PC-3 (cell line): ENCODE results near the gene PPP1R15A. TPM values are rescaled to one million over a fixed set of nuclear protein-coding genes. Genes with fewer than 3 reads are reported as not detected.
"Not testable (repeated sequence)": the region's sequence is repeated elsewhere in the genome, so short reads cannot be mapped to it uniquely, and the experiment has no call there.

Experiments
- ATAC-seq: fragments of 200-7000 bp; cut with Tn5 transposase; 2 replicates; pipeline ENCODE4 v1.9.1; 2020; ENCODE audit warnings: mild to moderate bottlenecking, moderate library complexity
- BruUV-seq: library from RNA; stranded (reverse); fragments of 400-500 nt; replicated peaks from 2 replicates; lab custom pipeline; 2021; lab: Mats Ljungman, UMichigan
- CTCF ChIA-PET: fragments of 300-600 bp; sonication (Branson Sonifier 250); formaldehyde crosslinking; loops from one replicate; lab custom pipeline; 2022; ENCODE audit warnings: antibody characterized with exemption; lab: Charles Lee
- POLR2A ChIA-PET: fragments of 300-600 bp; sonication (Branson Sonifier 250); formaldehyde crosslinking; loops from one replicate; lab custom pipeline; 2022; ENCODE audit warnings: antibody characterized with exemption; ENCODE audit not compliant: unreplicated experiment; lab: Charles Lee
- DNase-seq: peaks from one replicate; pipeline ENCODE4 v3.0.0-alpha.2; 2015
- H2AFZ ChIP-seq: fragments of 300-600 bp; sonication (generic); 2 replicates; pipeline ENCODE4 v1.6.0; 2016; ENCODE audit warnings: antibody characterized with exemption, low read length
- H3F3A ChIP-seq: fragments of 300-600 bp; sonication (generic); one replicate; pipeline ENCODE4 v1.6.0; 2017; ENCODE audit warnings: antibody characterized with exemption, low read length, control low read depth, mild to moderate bottlenecking; ENCODE audit not compliant: unreplicated experiment
- H3K27ac ChIP-seq: fragments of 300-600 bp; sonication (generic); 2 replicates; pipeline ENCODE4 v1.5.1; 2016; ENCODE audit warnings: mild to moderate bottlenecking, low read length
- H3K27me3 ChIP-seq: fragments of 300-600 bp; sonication (generic); 2 replicates; pipeline ENCODE4 v1.6.1; 2016; ENCODE audit warnings: low read length, mixed read lengths
- H3K36me3 ChIP-seq: fragments of 300-600 bp; sonication (generic); 2 replicates; pipeline ENCODE4 v1.6.1; 2016; ENCODE audit warnings: low read depth, mixed run types, low read length, mixed read lengths
- H3K4me1 ChIP-seq: fragments of 300-600 bp; sonication (generic); 2 replicates; pipeline ENCODE4 v1.5.1; 2016; ENCODE audit warnings: low read length; ENCODE audit not compliant: insufficient read depth
- H3K4me2 ChIP-seq: fragments of 300-600 bp; sonication (generic); 2 replicates; pipeline ENCODE4 v1.6.0; 2016; ENCODE audit warnings: low read length
- H3K4me3 ChIP-seq: fragments of 300-600 bp; sonication (generic); 2 replicates; pipeline ENCODE4 v1.5.1; 2016; ENCODE audit warnings: mild to moderate bottlenecking, low read length, mixed read lengths
- H3K79me2 ChIP-seq: fragments of 300-600 bp; sonication (generic); 2 replicates; pipeline ENCODE4 v1.6.1; 2017; ENCODE audit warnings: low read length, mixed read lengths
- H3K9ac ChIP-seq: fragments of 300-600 bp; sonication (generic); 2 replicates; pipeline ENCODE4 v1.6.0; 2016; ENCODE audit warnings: mild to moderate bottlenecking, low read length
- H3K9me2 ChIP-seq: fragments of 300-600 bp; sonication (generic); replicated peaks from 2 replicates; pipeline ENCODE4 v1.6.1; 2016; ENCODE audit warnings: mixed run types, low read length, mixed read lengths
- H3K9me3 ChIP-seq: fragments of 300-600 bp; sonication (generic); 2 replicates; pipeline ENCODE4 v1.6.1; 2016; ENCODE audit warnings: low read length, mixed read lengths
- H4K20me1 ChIP-seq: fragments of 300-600 bp; sonication (generic); 2 replicates; pipeline ENCODE4 v1.6.1; 2016; ENCODE audit warnings: low read length, mixed read lengths
- CTCF ChIP-seq: fragments of 300-600 bp; sonication (generic); conservative IDR thresholded peaks from 2 replicates; pipeline ENCODE4 v1.5.1; 2017; ENCODE audit warnings: antibody characterized with exemption, low read depth, mild to moderate bottlenecking, low read length
- EZH2 ChIP-seq: fragments of 300-600 bp; sonication (generic); IDR thresholded peaks from one replicate; pipeline ENCODE4 v1.6.1; 2017; ENCODE audit warnings: antibody characterized with exemption, mild to moderate bottlenecking, low read length; ENCODE audit not compliant: unreplicated experiment
- EZH2phosphoT487 ChIP-seq: fragments of 300-600 bp; sonication (generic); IDR thresholded peaks from 2 replicates; pipeline ENCODE4 v1.6.1; 2018; ENCODE audit warnings: mild to moderate bottlenecking, antibody characterized with exemption, low read length, borderline replicate concordance
- intact Hi-C: fragments of 100-400 bp; cut with micrococcal nuclease; formaldehyde crosslinking; loops from 2 replicates; pipeline ENCODE4 v1.9.0; 2023
- total RNA-seq: library from RNA; depleted of rRNA; stranded (reverse); fragments of >200 nt; gene quantifications from 2 replicates; pipeline ENCODE4 v1.2.3, GENCODE V29; 2014

The PPP1R15A gene
- total RNA-seq, 1 experiment from 2014 or later = 78.0 TPM

GRCh38 chr19:48872884-48873475 is 759 bp downstream of the PPP1R15A start:
- DNase-seq (peak; percentile 92), ATAC-seq (peak; percentile 35)
- peak overlapping the region; percentile 95 for H3K27ac ChIP-seq
- TF ChIP-seq EZH2 (no peak), EZH2phosphoT487 (no peak)
- H3K36me3 ChIP-seq = peaks cover 26% of the 10 kb centered on the region
- H3K4me1 ChIP-seq = peaks cover 15% of the 10 kb centered on the region
- H4K20me1 ChIP-seq = peaks cover 31% of the 10 kb centered on the region
- no peaks in the 10 kb centered on the region for H3K27me3 ChIP-seq
- H3K4me3 ChIP-seq = peak overlapping the region; percentile 100
- CTCF ChIA-PET = no interaction called here
- intact Hi-C loops = loop anchor here (2.0 kb wide), 1 partner anchor 36 kb away; the partner anchor contains the start of gene HSD17B14
- peak overlapping the region; percentile 100 for H3K4me2 ChIP-seq
- H3F3A ChIP-seq = peaks cover 7% of the 10 kb centered on the region
- no TSS peak for BruUV-seq
- H3K79me2 ChIP-seq = peaks cover 41% of the 10 kb centered on the region
- no peaks in the 10 kb centered on the region for H3K9me2 ChIP-seq
- no peak overlapping the region for H2AFZ ChIP-seq
- H3K9me3 ChIP-seq = no peaks in the 10 kb centered on the region
- peak overlapping the region; percentile 100 for H3K9ac ChIP-seq
- POLR2A ChIA-PET = interaction anchor here (0.6 kb wide), 1 partner anchor 27 kb away, joined by 3 read pairs; the partner anchor contains the start of gene NUCB1

DNA sequence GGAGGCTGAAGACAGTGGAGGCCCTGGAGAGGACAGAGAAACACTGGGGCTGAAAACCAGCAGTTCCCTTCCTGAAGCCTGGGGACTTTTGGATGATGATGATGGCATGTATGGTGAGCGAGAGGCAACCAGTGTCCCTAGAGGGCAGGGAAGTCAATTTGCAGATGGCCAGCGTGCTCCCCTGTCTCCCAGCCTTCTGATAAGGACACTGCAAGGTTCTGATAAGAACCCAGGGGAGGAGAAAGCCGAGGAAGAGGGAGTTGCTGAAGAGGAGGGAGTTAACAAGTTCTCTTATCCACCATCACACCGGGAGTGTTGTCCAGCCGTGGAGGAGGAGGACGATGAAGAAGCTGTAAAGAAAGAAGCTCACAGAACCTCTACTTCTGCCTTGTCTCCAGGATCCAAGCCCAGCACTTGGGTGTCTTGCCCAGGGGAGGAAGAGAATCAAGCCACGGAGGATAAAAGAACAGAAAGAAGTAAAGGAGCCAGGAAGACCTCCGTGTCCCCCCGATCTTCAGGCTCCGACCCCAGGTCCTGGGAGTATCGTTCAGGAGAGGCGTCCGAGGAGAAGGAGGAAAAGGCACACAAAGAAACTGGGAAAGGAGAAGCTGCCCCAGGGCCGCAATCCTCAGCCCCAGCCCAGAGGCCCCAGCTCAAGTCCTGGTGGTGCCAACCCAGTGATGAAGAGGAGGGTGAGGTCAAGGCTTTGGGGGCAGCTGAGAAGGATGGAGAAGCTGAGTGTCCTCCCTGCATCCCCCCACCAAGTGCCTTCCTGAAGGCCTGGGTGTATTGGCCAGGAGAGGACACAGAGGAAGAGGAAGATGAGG is 1.5 kb downstream of the PPP1R15A start:
- peak overlapping the region; percentile 100 for H3K4me3 ChIP-seq
- CTCF ChIA-PET = no interaction called here
- H3K9ac ChIP-seq = peak overlapping the region; percentile 100
- BruUV-seq = no TSS peak
- POLR2A ChIA-PET = interaction anchor here (0.5 to 0.6 kb wide), 2 partner anchors 27 to 90 kb away, joined by 3 read pairs; partner anchors contain the start of gene NUCB1
- H4K20me1 ChIP-seq = peaks cover 31% of the 10 kb centered on the region
- no peak overlapping the region for H2AFZ ChIP-seq
- peaks cover 26% of the 10 kb centered on the region for H3K36me3 ChIP-seq
- H3K9me2 ChIP-seq = no peaks in the 10 kb centered on the region
- intact Hi-C loops = loop anchor here (2.0 kb wide), 1 partner anchor 37 kb away; the partner anchor contains the start of gene HSD17B14
- peaks cover 41% of the 10 kb centered on the region for H3K79me2 ChIP-seq
- peaks cover 15% of the 10 kb centered on the region for H3K4me1 ChIP-seq
- H3K9me3 ChIP-seq = no peaks in the 10 kb centered on the region
- H3K27me3 ChIP-seq = no peaks in the 10 kb centered on the region
- H3F3A ChIP-seq = peaks cover 7% of the 10 kb centered on the region
- TF ChIP-seq EZH2 = no peak
- H3K4me2 ChIP-seq = peak overlapping the region; percentile 100
- peak overlapping the region; percentile 95 for H3K27ac ChIP-seq
- DNase-seq (no peak), ATAC-seq (no peak)

DNA sequence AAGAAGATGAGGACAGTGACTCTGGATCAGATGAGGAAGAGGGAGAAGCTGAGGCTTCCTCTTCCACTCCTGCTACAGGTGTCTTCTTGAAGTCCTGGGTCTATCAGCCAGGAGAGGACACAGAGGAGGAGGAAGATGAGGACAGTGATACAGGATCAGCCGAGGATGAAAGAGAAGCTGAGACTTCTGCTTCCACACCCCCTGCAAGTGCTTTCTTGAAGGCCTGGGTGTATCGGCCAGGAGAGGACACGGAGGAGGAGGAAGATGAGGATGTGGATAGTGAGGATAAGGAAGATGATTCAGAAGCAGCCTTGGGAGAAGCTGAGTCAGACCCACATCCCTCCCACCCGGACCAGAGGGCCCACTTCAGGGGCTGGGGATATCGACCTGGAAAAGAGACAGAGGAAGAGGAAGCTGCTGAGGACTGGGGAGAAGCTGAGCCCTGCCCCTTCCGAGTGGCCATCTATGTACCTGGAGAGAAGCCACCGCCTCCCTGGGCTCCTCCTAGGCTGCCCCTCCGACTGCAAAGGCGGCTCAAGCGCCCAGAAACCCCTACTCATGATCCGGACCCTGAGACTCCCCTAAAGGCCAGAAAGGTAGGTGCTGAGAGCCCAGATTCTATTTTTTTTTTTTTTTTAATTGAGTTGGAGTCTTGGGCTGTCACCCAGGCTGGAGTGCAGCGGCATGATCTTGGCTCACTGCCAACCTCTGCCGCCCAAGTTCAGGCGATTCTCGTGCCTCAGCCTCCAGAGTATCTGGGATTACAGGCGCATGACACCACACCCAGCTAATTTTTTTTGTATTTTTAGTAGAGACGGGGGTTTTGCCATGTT is 2.3 kb downstream of the PPP1R15A start:
- TF ChIP-seq CTCF (no peak), EZH2phosphoT487 (no peak), EZH2 (no peak)
- CTCF ChIA-PET = no interaction called here
- POLR2A ChIA-PET = interaction anchor here (0.5 kb wide), 2 partner anchors 54 to 89 kb away, joined by 3 read pairs; no protein-coding TSS in a partner anchor
- peaks cover 31% of the 10 kb centered on the region for H4K20me1 ChIP-seq
- ATAC-seq (peak; percentile 4; the same call in 1 of the 2 replicates), DNase-seq (peak; percentile 73)
- H3K9ac ChIP-seq = peak overlapping the region; percentile 100
- H3K4me1 ChIP-seq = peaks cover 15% of the 10 kb centered on the region
- peak overlapping the region; percentile 100 for H3K4me2 ChIP-seq
- peaks cover 26% of the 10 kb centered on the region for H3K36me3 ChIP-seq
- no peaks in the 10 kb centered on the region for H3K9me2 ChIP-seq
- H3F3A ChIP-seq = peaks cover 7% of the 10 kb centered on the region
- TSS peak; percentile 45 for BruUV-seq
- H3K79me2 ChIP-seq = peaks cover 41% of the 10 kb centered on the region
- intact Hi-C loops = no loop called here
- peak overlapping the region; percentile 100 for H3K4me3 ChIP-seq
- H3K27me3 ChIP-seq = no peaks in the 10 kb centered on the region
- peak overlapping the region; percentile 95 for H3K27ac ChIP-seq
- H2AFZ ChIP-seq = no peak overlapping the region
- no peaks in the 10 kb centered on the region for H3K9me3 ChIP-seq

- Histone ChIP-seq H3K4me3 (peak overlapping the region; percentile 100), H3K79me2 (peaks cover 41% of the 10 kb centered on the region), H3K9ac (peak overlapping the region; percentile 89), H3K27ac (peak overlapping the region; percentile 95), H3K4me2 (peak overlapping the region; percentile 100), H3K4me1 (peaks cover 15% of the 10 kb centered on the region), H4K20me1 (peaks cover 31% of the 10 kb centered on the region), H3K36me3 (peaks cover 26% of the 10 kb centered on the region)
- peak; percentile 42 for DNase-seq
- H3K27me3 ChIP-seq, H3K9me2 ChIP-seq, intact Hi-C loops, ATAC-seq, H2AFZ ChIP-seq, POLR2A ChIA-PET, CTCF ChIA-PET, H3F3A ChIP-seq, H3K9me3 ChIP-seq: not testable (repeated sequence)
- BruUV-seq = TSS peak; percentile 65
These were observed 4.1 kb downstream of the PPP1R15A start for GRCh38 chr19:48876043-48876981.
